Endothelial cell of umbilical vein (primary cell): ENCODE results near the gene SERBP1. TPM values are rescaled to one million over a fixed set of nuclear protein-coding genes. Genes with fewer than 3 reads are reported as not detected.

Source experiments
- BruUV-seq: library from RNA; stranded (reverse); fragments of 400-500 nt; replicated peaks from 2 replicates; lab custom pipeline; 2021; lab: Mats Ljungman, UMichigan
- CTCF ChIA-PET: fragments of 300-600, 350-600 bp; sonication (Branson Sonifier 250); formaldehyde crosslinking; loops from one replicate; lab custom pipeline; 2021; ENCODE audit warnings: antibody characterized with exemption, inconsistent platforms; lab: Charles Lee
- POLR2A ChIA-PET: fragments of 300-600, 350-600 bp; sonication (Branson Sonifier 250); formaldehyde crosslinking; loops from one replicate; lab custom pipeline; 2021; ENCODE audit warnings: antibody characterized with exemption, inconsistent platforms; lab: Charles Lee
- DNase-seq: peaks from one replicate; pipeline ENCODE4 v3.0.0-alpha.2; 2011; ENCODE audit warnings: low read depth, low spot score
- FAIRE-seq: peaks from 2 replicates; lab custom pipeline; 2011; peaks lifted over from hg19 to GRCh38; lab: Jason Lieb, UNC
- H2AFZ ChIP-seq: 2 replicates; pipeline ENCODE4 v1.6.0; 2012; ENCODE audit warnings: low read depth, low read length, control low read depth, inconsistent platforms
- H3K27ac ChIP-seq: 2 replicates; pipeline ENCODE4 v1.5.1; 2011; ENCODE audit warnings: low read depth, mild to moderate bottlenecking, control low read depth, low read length, moderate library complexity; ENCODE audit not compliant: insufficient read depth
- H3K27me3 ChIP-seq, 2 experiments: 2 replicates each; pipeline versions ENCODE4 v1.6.0 to v1.6.1; 2011; ENCODE audit warnings: low read length in 2 of 2, mixed read lengths in 1 of 2; ENCODE audit not compliant: control insufficient read depth in 2 of 2, insufficient read depth in 2 of 2
- H3K36me3 ChIP-seq, 2 experiments: 2 replicates in 1 of 2; 3 replicates in 1 of 2; pipeline ENCODE4 v1.5.1; 2011; ENCODE audit warnings: low read length in 2 of 2, mild to moderate bottlenecking in 1 of 2, moderate library complexity in 1 of 2; ENCODE audit not compliant: control insufficient read depth in 2 of 2, insufficient read depth in 2 of 2; ENCODE audit errors: extremely low read depth in 1 of 2
- H3K4me1 ChIP-seq: 3 replicates; pipeline ENCODE4 v1.5.1; 2011; ENCODE audit warnings: mild to moderate bottlenecking, low read length; ENCODE audit not compliant: control insufficient read depth, insufficient read depth; ENCODE audit errors: extremely low read depth
- H3K4me2 ChIP-seq: 2 replicates; pipeline ENCODE4 v1.6.1; 2011; ENCODE audit warnings: low read length, control low read depth, mixed read lengths; ENCODE audit not compliant: insufficient read depth
- H3K4me3 ChIP-seq, 3 experiments: fragments of 200-600 bp in 1 of 3; sonication (generic), shearing (Covaris generic) in 1 of 3; replicated peaks in 1 of 3; 2 replicates each; pipeline ENCODE4 v1.5.1; 2011 to 2016; ENCODE audit warnings: control low read depth in 3 of 3, low read length in 3 of 3, mild to moderate bottlenecking in 2 of 3, inconsistent platforms in 1 of 3, low read depth in 1 of 3, moderate library complexity in 1 of 3; ENCODE audit not compliant: insufficient read depth in 1 of 3
- H3K79me2 ChIP-seq: 2 replicates; pipeline ENCODE4 v1.6.0; 2012; ENCODE audit warnings: low read length, inconsistent platforms; ENCODE audit not compliant: control insufficient read depth, insufficient read depth
- H3K9ac ChIP-seq: replicated peaks from 2 replicates; pipeline ENCODE3; 2011; ENCODE audit warnings: low read length, control low read depth; ENCODE audit not compliant: insufficient read depth; ENCODE audit errors: extremely low read depth
- H3K9me1 ChIP-seq: replicated peaks from 3 replicates; pipeline ENCODE4 v1.6.0; 2011; ENCODE audit warnings: mild to moderate bottlenecking, low read length; ENCODE audit not compliant: control insufficient read depth, insufficient read depth; ENCODE audit errors: extremely low read depth
- H3K9me3 ChIP-seq: replicated peaks from 2 replicates; pipeline ENCODE4 v1.5.1; 2012; ENCODE audit warnings: low read length, inconsistent platforms; ENCODE audit not compliant: control insufficient read depth, insufficient read depth
- H4K20me1 ChIP-seq: replicated peaks from 2 replicates; pipeline ENCODE3; 2011; ENCODE audit warnings: mild to moderate bottlenecking, low read length; ENCODE audit not compliant: control insufficient read depth, insufficient read depth; ENCODE audit errors: extremely low read depth
- EZH2 ChIP-seq: IDR thresholded peaks from 2 replicates; pipeline ENCODE4 v1.6.1; 2012; ENCODE audit warnings: borderline replicate concordance, low read depth, mild to moderate bottlenecking, moderate library complexity, low read length, inconsistent platforms; ENCODE audit not compliant: severe bottlenecking
- FOS ChIP-seq: IDR thresholded peaks from 2 replicates; pipeline ENCODE4 v1.6.1; 2011; ENCODE audit warnings: mild to moderate bottlenecking, low read length, moderate library complexity, borderline replicate concordance; ENCODE audit not compliant: insufficient read depth
- GATA2 ChIP-seq: IDR thresholded peaks from 2 replicates; pipeline ENCODE4 v1.7.0; 2011; ENCODE audit warnings: low read depth, mild to moderate bottlenecking, moderate library complexity, mixed read lengths, low read length; ENCODE audit not compliant: insufficient read length, insufficient read depth
- JUN ChIP-seq: IDR thresholded peaks from 2 replicates; pipeline ENCODE4 v1.6.1; 2011; ENCODE audit warnings: borderline replicate concordance, low read depth; ENCODE audit not compliant: insufficient read length, insufficient read depth
- MYC ChIP-seq: IDR thresholded peaks from one replicate; pipeline ENCODE4 v1.6.1; 2011; ENCODE audit warnings: mild to moderate bottlenecking, low read depth, low read length
- POLR2A ChIP-seq: IDR thresholded peaks from 2 replicates; pipeline ENCODE4 v1.6.1; 2012; ENCODE audit warnings: low read depth, mild to moderate bottlenecking, control low read depth, low read length
- POLR2AphosphoS5 ChIP-seq: IDR thresholded peaks from 2 replicates; pipeline ENCODE4 v1.6.1; 2012; ENCODE audit warnings: low read depth, mild to moderate bottlenecking, control low read depth, low read length, moderate library complexity; ENCODE audit not compliant: insufficient read depth
- dilution Hi-C: fragments of 300-500 bp; cut with MboI; formaldehyde crosslinking; loops from one replicate; pipeline ENCODE4 v1.15.0; 2019; ENCODE audit warnings: low sequenced_read_pairs; ENCODE audit not compliant: extremely low pct_ligation_motif_present
- intact Hi-C: fragments of 100-400 bp; cut with micrococcal nuclease; formaldehyde crosslinking; loops from one replicate; pipeline ENCODE4 v1.10.0; 2022
- polyA plus RNA-seq, 4 experiments: library from polyadenylated mRNA; depleted of rRNA in 3 of 4; stranded (reverse) in 3 of 4; unstranded in 1 of 4; fragments of >200 nt; gene quantifications; 2 replicates each; pipeline versions ENCODE4 v1.2.1 to v1.2.3, GENCODE V29; 2011 to 2012; ENCODE audit warnings: missing spikeins in 1 of 4
- total RNA-seq: library from RNA; stranded (reverse); gene quantifications from 2 replicates; pipeline ENCODE4 v1.2.3, GENCODE V29; 2021
- TF ChIP-seq, protein P1 (sequence below), 2 donors: IDR thresholded peaks; 1 replicate in 1 of 2; 2 replicates in 1 of 2; pipeline ENCODE4 v1.5.1; 2011; ENCODE audit warnings: low read length in 2 of 2, mild to moderate bottlenecking in 2 of 2, moderate library complexity in 2 of 2, control low read depth in 1 of 2, inconsistent platforms in 1 of 2, low read depth in 1 of 2; ENCODE audit not compliant: insufficient read depth in 1 of 2; ENCODE audit errors: extremely low read depth in 1 of 2
- TF ChIP-seq, protein P2 (sequence below): IDR thresholded peaks from 2 replicates; pipeline ENCODE4 v1.6.1; 2011; ENCODE audit not compliant: insufficient read depth, insufficient read length

SERBP1 gene
- total and polyA plus RNA-seq, 2 donors (not counting 3 experiments of a cell fraction or from before 2014, with no cell fraction given), result 145 to 293 TPM

DNA sequence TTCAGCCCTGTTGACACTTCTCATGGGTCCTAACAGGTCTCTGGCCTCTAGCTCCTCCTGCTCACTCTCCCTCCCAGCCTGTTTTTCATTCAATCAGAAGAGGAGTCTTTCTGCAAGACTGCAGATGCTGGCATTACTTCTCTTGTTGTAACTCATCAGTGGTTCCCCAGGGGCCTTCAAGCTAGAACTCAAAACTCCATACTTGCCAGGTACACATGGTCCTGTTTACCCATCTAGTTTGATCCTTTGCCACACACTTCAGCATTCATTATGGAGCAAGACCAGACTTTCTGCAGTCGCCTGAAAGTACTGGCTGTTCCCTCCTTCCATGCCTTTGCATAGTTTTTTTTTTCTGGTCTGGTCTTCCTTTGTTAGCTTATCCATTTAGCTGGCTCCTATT, 47.9 kb downstream of the SERBP1 start:
- dilution Hi-C loops (no loop called here), intact Hi-C loops (no loop called here)
- BruUV-seq, result no TSS peak
- no peak for DNase-seq
- H3K9me3 ChIP-seq, result no peaks in the 10 kb centered on the region
- no peaks in the 10 kb centered on the region for H3K36me3 ChIP-seq
- H3K27ac ChIP-seq, result no peak overlapping the region
- no peaks in the 10 kb centered on the region for H3K27me3 ChIP-seq
- H3K9ac ChIP-seq, result no peak overlapping the region
- H4K20me1 ChIP-seq, result no peaks in the 10 kb centered on the region
- no peak for FAIRE-seq
- H3K79me2 ChIP-seq, result no peaks in the 10 kb centered on the region
- H3K4me1 ChIP-seq, result no peaks in the 10 kb centered on the region
- H3K4me3 ChIP-seq, result no peak overlapping the region
- ChIA-PET POLR2A (no interaction called here), CTCF (interaction anchor here (1.2 kb wide), 1 partner anchor 35 kb away, joined by 3 read pairs; no protein-coding TSS in a partner anchor)
- no peaks in the 10 kb centered on the region for H3K9me1 ChIP-seq
- H2AFZ ChIP-seq, result no peak overlapping the region
- no peak for TF ChIP-seq POLR2A
- TF ChIP-seq EZH2, result no peak
- TF ChIP-seq, protein P1, sequence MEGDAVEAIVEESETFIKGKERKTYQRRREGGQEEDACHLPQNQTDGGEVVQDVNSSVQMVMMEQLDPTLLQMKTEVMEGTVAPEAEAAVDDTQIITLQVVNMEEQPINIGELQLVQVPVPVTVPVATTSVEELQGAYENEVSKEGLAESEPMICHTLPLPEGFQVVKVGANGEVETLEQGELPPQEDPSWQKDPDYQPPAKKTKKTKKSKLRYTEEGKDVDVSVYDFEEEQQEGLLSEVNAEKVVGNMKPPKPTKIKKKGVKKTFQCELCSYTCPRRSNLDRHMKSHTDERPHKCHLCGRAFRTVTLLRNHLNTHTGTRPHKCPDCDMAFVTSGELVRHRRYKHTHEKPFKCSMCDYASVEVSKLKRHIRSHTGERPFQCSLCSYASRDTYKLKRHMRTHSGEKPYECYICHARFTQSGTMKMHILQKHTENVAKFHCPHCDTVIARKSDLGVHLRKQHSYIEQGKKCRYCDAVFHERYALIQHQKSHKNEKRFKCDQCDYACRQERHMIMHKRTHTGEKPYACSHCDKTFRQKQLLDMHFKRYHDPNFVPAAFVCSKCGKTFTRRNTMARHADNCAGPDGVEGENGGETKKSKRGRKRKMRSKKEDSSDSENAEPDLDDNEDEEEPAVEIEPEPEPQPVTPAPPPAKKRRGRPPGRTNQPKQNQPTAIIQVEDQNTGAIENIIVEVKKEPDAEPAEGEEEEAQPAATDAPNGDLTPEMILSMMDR (IDR thresholded peaks at IDR 0.05; ENCODE audit: extremely low read depth in 1 of 2, insufficient read depth in 1 of 2, low read depth in 1 of 2, low read length in 2 of 2), result no peak
- no peak for TF ChIP-seq JUN
- TF ChIP-seq, protein P2, sequence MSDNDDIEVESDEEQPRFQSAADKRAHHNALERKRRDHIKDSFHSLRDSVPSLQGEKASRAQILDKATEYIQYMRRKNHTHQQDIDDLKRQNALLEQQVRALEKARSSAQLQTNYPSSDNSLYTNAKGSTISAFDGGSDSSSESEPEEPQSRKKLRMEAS, result no peak
- no peak for TF ChIP-seq MYC
- no peak for TF ChIP-seq POLR2AphosphoS5
- no peak for TF ChIP-seq FOS
- no peak for TF ChIP-seq GATA2
- no peak overlapping the region for H3K4me2 ChIP-seq
